HG02759 (cell line): Measurements from ENCODE around the gene SLC9B2.

Experiments used
- ATAC-seq: cut with Tn5 transposase; IDR thresholded peaks from one replicate; pipeline ENCODE4 v1.9.1; 2021; ENCODE audit warnings: mild to moderate bottlenecking, moderate library complexity; ENCODE audit not compliant: unreplicated experiment

Gene SLC9B2

DNA sequence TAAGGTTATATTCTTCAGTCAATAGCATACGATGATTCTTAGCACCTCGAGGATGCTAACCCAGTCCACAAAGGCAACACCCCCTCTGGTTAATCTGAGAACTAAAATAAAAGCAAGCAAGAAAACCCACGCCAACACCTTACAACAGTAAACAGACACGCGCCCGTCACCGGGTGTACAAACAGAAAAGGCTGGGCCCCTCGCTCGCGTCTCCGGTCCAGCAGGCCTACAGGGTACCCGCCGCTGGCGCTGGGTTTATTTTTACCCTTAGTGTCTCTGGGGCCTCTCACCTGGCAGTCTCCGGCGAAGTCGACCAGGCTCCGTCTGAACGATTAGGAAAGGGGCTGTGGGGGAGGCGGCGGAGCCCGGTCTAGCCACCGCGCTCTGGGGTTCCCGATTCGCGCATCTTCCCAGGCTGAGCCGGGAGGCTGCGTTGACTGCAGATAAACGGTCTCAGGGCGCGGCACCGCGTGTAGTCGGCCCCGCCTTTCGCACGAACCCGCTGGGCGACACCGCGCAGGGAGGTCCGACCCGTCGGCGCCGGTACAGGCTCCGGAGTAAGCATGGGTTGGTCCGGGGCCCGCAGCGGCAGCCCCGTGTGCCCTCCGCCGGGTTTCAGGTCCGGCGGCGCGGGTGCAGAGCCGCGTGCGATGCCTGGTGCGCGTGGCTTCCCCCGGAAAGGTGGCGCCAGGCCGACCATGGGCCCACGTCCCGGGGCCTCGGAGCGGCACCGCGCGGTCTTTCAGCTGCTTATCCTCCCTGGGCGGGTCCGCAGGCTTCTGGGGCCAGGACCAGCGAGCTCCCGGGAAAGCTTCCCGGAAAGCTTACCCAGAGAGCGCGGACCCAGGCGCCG lies 441 bp downstream of the SLC9B2 start:
- ATAC-seq = peak; percentile 58

GRCh38 chr4:103075435-103075893 lies 1.1 kb downstream of the SLC9B2 start:
- no peak for ATAC-seq

GRCh38 chr4:103074744-103075434 lies 1.7 kb downstream of the SLC9B2 start:
- peak; percentile 30 for ATAC-seq

DNA sequence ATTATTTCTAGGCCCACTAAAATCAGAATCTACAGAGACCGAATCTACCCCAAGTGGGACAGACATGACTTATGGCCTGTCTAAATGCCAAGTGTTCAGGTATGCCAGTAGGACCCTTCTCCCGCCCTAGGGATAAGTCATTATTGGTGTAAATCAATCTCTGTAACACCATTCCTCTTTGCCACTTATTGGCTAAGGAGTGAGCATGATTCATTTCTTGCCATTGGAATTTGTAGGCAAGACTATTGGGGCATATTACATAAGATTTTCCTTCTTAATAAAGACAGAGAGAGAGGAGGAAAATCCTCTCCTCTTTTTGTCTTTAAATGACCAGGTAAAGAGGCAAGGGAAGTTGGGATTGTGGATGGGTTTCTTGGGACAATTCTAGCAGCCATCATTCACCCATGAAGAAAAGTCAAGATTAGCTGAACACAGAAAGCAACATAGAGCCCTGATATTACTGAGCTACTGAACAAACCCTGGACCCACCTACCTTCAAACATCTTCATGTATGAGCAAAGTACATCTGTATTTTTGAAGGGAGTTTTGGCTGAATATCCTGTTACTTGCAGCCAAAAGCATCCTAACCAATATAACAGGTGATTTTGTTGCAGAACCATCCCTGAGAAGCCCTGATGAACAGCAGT lies 2.6 kb downstream of the SLC9B2 start:
- ATAC-seq = no peak

GRCh38 chr4:103067841-103068547 lies 8.6 kb downstream of the SLC9B2 start:
- no peak for ATAC-seq

- no peak for ATAC-seq
Measured at GRCh38 chr4:103060453-103061148, 16.0 kb downstream of the SLC9B2 start.

- no peak for ATAC-seq
Measured at GRCh38 chr4:103054030-103054429, 22.5 kb downstream of the SLC9B2 start.

DNA sequence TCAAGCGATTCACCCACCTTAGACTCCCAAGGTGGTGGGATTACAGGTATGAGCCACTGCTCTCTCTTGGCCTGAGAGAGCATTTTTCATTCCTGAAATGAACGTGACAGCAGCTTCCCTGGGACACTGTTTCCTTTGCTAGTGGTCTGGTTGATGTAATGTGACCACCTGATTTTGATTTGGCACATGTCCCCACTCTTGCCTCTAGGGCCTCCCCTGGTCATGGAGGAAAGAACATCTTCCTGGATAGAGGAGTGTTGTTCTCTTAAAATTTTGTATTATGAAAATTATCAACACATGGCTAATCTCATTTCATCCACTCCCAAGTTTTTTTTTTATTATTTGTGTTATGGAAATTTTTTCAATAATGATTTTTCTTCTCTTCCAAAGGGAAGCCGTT lies 23.8 kb downstream of the SLC9B2 start:
- no peak for ATAC-seq

GRCh38 chr4:103052145-103052544 lies 24.4 kb downstream of the SLC9B2 start:
- no peak for ATAC-seq

GRCh38 chr4:103050736-103051436 lies 25.7 kb downstream of the SLC9B2 start:
- peak; percentile 50 for ATAC-seq

GRCh38 chr4:103046416-103047290 lies 29.9 kb downstream of the SLC9B2 start:
- ATAC-seq = peak; percentile 93

GRCh38 chr4:103044183-103044582 lies 32.4 kb downstream of the SLC9B2 start:
- no peak for ATAC-seq

DNA sequence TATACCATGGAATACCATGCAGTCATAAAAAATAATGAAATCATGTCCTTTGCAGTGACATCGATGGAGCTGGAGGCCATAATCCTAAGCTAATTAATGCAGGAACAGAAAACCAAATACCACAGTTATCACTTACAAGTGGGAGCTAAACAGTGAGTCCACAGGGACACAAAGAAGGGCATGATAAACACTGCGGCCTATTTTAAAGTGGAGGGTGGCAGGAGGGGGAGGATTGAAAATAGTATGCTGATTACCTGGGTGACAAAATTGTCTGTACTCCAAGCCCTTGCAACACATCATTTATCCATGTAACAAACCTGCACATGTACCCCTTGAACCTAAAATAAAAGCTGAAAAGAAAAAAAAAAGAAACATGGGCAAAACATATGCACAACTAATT lies 40.4 kb downstream of the SLC9B2 start:
- ATAC-seq = no peak

DNA sequence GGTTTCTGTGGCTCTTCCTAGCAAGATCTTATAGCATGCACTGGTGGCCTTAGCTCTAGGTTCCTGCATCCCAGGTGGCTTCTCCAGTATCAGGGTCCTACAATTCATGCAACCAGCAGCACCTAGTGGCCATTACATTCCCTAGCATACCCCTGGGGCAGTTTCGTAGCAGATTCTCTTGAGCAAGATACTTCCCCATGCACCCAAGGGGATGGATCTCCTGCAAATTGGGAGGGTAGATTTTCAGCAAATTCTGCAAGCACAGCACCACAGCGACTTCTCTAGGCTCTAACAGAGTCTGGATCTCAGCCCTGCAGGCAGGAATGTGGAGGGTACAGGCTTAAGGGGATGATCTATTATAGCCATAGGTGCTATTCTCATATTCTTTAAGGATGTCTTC lies 44.0 kb downstream of the SLC9B2 start:
- ATAC-seq = peak; percentile 77

DNA sequence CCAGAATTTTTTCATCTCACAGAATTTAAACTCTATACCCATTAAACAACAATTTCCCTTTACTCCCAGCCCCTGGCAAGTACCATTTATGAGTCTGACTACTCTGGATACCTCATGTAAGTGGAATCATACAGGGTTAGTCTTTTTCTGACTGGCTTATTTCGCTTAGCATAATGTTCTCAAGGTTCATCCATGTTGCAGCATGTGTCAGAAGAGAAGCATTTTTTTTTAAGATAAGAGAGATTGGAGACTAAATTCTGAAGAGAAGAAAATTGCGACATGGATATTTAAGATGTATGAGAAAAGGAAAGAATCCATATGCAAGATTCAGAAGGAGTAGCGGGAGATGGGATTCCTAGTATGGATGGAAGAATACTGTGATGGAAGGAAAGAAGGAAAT lies 45.8 kb downstream of the SLC9B2 start:
- ATAC-seq = no peak

DNA sequence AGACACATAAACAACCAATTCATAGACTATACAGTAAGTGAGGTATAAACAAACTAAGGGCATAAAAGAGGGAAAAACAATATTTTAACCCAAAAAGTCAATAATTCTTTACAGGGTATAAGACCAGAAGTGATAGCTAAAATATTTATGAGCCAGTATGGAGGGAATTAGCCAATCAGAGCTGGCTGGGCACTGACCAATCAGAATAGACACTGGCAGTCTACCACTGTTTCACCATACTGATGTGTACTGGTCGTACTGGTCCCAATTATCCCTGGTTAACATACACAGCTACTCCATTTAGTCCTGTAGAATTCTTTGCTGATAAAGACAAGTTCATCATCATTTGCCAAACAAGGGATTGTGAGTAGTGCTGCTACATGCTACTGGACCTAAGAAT lies 47.3 kb downstream of the SLC9B2 start:
- no peak for ATAC-seq

- ATAC-seq = no peak
Measured at GRCh38 chr4:103026868-103027267, 49.7 kb downstream of the SLC9B2 start.

- ATAC-seq = no peak
Measured at GRCh38 chr4:103024996-103025395, 51.6 kb downstream of the SLC9B2 start.

DNA sequence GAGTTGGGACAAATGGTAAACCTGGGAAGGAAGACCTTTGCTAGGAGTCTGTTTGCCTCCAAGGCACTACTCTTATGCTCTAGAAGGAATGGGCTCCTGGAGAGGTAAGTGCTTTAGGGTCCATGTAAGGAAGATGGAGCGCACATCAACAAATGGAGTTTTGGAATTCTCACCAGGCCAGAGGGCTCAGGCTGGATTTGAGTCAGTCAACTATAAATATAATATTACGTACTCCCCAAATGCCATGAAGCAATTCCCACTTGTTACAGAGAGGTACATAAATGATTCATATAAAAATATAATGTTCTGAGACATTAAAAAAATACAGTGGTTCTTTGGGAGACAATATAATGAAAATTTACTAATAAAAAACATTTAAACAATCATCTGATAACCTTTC lies 55.4 kb downstream of the SLC9B2 start:
- no peak for ATAC-seq
